Ovary (tissue), 3 donors: ENCODE results near the gene VWCE.

Experiments
- CTCF ChIP-seq, 3 donors: fragments of 450-650 bp in 2 of 3; fragments of 200-600 bp in 1 of 3; IDR thresholded peaks; one replicate each; pipeline versions ENCODE4 v1.5.1 to v1.8.0; 2016 to 2022; ENCODE audit warnings: antibody characterized with exemption in 3 of 3, mild to moderate bottlenecking in 1 of 3
- POLR2A ChIP-seq: fragments of 450-650 bp; IDR thresholded peaks from one replicate; pipeline ENCODE4 v1.6.1; 2017; ENCODE audit warnings: antibody characterized with exemption, mild to moderate bottlenecking, moderate library complexity
- donor health status: DM: no; HTN: no; CAD: no.

DNA sequence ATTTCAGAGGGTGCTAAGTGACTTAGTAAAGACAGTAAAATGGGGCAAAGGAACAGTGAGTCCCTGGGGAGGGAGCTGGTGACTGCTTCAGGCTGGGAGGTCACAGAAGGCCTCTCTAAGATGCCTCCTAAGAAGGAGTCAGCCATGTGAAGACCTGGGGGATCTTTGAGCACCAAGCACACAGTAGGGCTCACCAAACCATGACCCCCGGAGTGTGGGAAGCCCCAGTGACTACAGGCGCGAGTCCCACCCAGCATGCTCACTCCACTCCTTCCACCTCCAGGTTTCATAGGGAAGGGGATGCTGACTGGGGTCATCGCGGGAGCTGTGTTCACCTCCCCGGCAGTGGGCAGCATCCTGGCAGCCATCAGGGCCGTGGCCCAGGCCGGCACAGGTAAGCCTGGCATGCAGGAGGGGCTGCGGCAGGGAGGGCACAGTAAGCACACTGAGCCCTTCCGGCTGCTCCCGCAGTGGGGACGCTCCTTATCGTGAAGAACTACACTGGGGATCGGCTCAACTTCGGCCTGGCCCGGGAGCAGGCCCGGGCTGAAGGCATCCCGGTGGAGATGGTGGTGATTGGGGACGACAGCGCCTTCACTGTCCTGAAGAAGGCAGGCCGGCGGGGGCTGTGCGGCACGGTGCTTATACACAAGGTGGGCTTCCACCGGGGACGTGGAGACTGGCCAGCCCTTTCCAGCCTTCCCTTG, 43.8 kb upstream of the VWCE start:
- TF ChIP-seq CTCF (IDR thresholded peaks at IDR 0.05) (no peak), POLR2A (no peak)
